Activated T-cell treated with anti-CD3 and anti-CD28 coated beads, Interleukin-2, amount 50 U/mL, for 48 hours (primary cell): ENCODE measurements around the gene ZC3H7B.

Experiments used
- DNase-seq, 2 experiments: peaks; one replicate each; pipeline ENCODE4 v3.0.0-alpha.2; 2020

Gene ZC3H7B

GRCh38 chr22:41333806-41334205 is 32.5 kb downstream of the ZC3H7B start:
- DNase-seq, result no peak

GRCh38 chr22:41334215-41334614 is 32.9 kb downstream of the ZC3H7B start:
- DNase-seq, result no peak

- no peak for DNase-seq
Observed at GRCh38 chr22:41334951-41335635, 33.8 kb downstream of the ZC3H7B start.

DNA sequence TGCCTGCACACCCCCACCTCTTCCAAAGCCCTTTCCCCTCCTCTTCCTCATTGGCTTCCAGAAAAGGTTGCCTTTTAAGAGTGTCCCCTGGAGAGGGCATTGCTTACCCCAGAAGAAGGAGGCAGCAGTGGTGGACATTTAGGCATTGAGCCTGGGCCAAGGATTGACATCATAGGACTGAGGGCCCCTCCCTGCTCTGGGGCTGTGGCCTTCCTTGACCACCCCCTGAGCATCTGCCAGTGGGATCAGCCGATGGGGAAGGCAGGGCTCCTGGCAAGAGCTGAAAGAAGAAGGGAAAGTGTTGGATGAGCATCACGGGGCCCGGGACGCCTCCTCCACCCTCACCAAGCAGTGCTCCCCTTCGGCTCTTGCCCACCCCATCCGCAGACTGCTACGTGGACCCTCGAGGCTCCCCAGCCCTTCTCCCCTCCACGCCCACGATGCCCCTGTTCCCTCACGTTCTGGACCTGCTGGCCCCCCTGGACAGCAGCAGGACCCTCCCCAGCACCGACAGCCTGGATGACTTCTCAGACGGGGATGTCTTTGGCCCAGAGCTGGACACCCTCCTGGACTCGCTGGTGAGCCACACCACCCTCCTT is 37.4 kb downstream of the ZC3H7B start:
- DNase-seq, result no peak

DNA sequence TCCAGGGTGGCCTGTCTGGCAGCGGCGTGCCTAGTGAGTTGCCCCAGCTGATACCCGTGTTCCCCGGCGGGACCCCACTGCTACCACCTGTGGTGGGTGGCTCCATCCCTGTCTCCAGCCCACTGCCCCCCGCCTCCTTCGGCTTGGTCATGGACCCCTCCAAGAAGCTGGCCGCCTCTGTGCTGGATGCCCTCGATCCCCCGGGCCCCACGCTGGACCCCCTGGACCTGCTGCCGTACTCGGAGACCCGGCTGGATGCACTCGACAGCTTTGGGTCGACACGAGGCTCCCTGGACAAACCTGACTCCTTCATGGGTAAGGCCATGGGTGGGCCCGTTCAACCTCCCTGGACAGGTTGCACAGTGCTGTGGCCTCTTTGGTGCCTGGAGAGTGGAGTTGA is 38.5 kb downstream of the ZC3H7B start:
- DNase-seq, result no peak

DNA sequence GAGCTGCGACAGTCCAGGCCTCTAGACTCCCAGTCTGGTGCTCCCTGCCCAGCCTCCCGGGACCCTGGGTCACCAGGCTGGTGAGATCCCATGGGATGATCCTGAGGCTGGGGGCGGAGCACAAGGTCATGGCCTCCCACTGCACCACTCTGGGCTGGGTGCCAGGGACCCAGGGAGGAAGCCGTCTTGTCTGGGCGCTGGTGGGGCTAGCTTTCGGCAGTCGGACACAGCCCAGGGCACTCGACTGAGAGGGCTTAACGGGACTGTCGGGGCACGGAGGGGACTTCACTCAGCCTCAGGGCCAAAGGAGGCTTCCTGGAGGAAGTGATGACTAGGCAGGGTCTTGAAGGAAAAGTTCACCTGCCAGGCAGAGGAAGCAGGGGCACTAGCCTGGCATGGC is 39.0 kb downstream of the ZC3H7B start:
- DNase-seq, result no peak

GRCh38 chr22:41341012-41341411 is 39.7 kb downstream of the ZC3H7B start:
- no peak for DNase-seq

- no peak for DNase-seq
Observed at GRCh38 chr22:41341990-41342389, 40.7 kb downstream of the ZC3H7B start.

GRCh38 chr22:41343300-41343699 is 42.0 kb downstream of the ZC3H7B start:
- DNase-seq, result no peak

- no peak for DNase-seq
Observed at GRCh38 chr22:41343717-41344116, 42.4 kb downstream of the ZC3H7B start.

- DNase-seq, result no peak
Observed at GRCh38 chr22:41344189-41344788, 43.0 kb downstream of the ZC3H7B start.

DNA sequence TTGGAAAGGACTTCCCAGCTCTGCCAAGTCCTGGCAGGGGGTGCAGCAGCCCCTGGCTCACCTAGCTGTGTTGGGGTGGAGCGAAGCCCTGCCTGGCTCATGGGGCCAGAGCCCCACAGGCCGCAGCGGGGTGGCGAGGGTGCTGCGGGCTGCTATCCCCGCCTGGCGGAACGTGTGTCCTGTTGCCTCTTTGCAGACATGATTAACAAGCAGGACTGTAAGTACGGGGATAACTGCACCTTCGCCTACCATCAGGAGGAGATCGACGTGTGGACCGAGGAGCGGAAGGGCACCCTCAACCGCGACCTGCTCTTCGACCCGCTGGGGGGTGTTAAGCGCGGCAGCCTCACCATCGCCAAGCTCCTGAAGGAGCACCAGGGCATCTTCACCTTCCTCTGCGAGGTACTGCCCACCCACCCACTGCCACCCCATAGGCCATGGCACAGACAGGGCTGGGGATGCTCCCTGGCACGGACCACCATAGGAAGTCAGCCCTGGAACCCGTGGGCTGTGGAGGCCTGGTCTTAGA is 44.5 kb downstream of the ZC3H7B start:
- DNase-seq, result no peak

GRCh38 chr22:41347066-41347859 is 45.9 kb downstream of the ZC3H7B start:
- no peak for DNase-seq

DNA sequence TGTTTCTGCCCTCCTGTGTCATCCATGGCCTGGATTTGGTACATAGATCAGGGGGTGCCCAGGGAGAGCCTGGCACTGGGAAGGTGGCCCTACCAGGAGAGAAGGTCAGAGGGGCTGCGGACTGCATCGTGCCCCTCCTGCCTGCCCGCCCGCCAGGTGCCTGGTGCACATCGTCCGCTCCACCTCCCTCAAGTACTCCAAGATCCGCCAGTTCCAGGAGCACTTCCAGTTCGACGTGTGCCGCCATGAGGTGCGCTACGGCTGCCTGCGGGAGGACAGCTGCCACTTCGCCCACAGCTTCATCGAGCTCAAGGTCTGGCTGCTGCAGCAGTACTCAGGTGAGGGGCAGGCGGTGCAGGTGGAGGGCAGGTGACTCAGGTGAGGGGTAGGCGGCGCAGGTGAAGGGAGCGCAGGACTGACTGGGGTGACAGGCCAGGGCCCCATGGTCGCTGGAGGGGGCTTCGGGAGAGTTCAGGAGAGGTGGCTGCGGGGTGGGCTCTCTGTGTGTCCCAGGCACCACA is 47.7 kb downstream of the ZC3H7B start:
- DNase-seq, result no peak

DNA sequence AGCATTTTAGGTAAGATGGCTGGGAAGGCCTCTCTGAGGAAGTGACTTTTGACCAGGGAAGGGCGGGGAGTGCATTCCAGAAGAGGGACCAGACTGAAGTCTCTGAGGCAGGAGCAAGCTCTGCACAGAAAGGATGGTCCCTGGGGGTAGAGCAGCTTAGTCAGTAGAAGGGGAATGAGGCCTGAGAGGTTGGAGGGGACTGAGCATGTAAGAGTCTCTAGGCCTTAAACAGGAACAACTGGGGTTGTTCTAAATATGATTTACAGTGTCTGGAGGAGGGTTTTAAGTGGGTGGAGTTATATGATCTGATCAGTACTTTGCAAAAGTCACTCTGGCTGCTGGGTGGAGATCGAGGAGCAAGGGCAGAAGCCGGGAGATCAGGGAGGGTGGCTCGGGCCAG is 48.8 kb downstream of the ZC3H7B start:
- no peak for DNase-seq

GRCh38 chr22:41351011-41351410 is 49.7 kb downstream of the ZC3H7B start:
- no peak for DNase-seq

DNA sequence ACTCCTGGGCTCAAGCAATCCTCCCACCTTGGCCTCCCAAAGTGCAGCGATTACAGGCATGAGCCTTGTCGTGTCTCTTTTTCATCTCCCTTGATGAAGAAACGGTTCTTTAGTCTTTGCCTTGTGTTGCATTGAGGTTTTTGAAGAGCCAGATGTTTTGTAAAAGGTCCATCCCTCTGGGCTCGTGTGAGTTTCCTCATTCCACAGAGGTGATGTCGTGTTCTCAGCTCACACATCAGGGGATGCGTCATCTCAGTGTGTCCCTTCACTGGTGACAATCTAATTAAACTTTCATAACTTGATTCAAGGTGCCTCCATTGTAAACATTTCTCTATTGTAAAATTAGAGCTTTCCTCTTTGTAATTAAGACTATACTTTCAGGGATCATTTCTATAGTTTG is 50.7 kb downstream of the ZC3H7B start:
- DNase-seq, result no peak

- DNase-seq, result no peak
Observed at GRCh38 chr22:41353862-41354575, 52.7 kb downstream of the ZC3H7B start.

DNA sequence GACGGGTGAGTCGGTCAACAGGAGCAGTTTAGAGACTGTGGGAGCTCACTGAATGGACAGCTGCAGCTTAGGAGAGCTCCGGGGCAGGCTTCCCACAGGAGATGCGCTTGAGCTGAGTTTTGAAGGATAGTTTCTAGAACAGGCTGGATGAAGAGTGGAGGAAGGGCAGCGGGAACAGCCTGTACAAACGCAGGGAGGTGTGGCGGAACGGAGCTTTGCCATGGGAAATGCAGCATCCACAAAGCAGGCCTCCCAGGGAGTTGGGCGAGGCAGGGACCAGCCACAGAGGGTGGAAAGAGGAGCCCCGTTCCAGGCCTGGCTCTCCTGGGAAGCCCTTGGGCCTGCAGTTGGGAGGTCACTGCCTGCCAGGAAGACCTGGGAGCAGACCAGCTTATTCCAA is 53.7 kb downstream of the ZC3H7B start:
- DNase-seq, result no peak

DNA sequence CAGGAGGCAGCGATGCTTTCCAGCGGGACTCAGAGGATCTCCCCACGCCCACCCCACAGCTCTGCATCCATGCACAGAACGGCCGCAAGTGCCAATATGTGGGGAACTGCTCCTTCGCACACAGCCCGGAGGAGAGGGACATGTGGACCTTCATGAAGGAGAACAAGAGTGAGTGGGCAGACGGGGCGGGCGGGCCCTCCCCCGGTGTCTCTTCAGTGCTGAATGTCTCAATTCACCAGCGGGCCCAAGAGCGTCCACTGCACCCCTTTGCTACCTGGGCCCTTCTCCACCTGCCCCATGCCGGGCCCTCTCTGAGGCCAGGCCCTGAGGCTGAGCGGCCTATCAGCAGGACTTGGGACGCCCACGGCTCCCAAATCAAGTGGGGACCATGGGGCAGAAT is 54.6 kb downstream of the ZC3H7B start:
- DNase-seq, result no peak

- DNase-seq, result no peak
Observed at GRCh38 chr22:41356430-41357028, 55.2 kb downstream of the ZC3H7B start.

DNA sequence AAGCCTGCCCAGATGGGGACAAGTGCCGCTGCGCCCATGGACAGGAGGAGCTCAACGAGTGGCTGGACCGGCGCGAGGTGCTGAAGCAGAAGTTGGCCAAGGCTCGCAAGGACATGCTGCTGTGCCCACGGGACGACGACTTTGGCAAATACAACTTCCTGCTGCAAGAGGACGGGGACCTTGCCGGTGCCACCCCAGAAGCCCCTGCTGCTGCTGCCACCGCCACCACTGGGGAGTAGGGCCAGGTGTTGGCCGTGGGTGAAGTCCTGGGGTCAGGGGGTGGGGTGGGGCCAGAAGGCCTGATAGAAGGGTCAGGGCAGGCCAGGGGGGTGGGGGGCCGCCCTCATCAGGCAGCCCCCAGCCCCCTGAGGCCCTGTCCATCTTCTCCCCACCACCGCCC is 55.9 kb downstream of the ZC3H7B start:
- no peak for DNase-seq
